Measurements from ENCODE around the gene ESYT2.
A peak's percentile ranks its signal among the peaks of the same experiment; 100 is the strongest.

Gene ESYT2

DNA sequence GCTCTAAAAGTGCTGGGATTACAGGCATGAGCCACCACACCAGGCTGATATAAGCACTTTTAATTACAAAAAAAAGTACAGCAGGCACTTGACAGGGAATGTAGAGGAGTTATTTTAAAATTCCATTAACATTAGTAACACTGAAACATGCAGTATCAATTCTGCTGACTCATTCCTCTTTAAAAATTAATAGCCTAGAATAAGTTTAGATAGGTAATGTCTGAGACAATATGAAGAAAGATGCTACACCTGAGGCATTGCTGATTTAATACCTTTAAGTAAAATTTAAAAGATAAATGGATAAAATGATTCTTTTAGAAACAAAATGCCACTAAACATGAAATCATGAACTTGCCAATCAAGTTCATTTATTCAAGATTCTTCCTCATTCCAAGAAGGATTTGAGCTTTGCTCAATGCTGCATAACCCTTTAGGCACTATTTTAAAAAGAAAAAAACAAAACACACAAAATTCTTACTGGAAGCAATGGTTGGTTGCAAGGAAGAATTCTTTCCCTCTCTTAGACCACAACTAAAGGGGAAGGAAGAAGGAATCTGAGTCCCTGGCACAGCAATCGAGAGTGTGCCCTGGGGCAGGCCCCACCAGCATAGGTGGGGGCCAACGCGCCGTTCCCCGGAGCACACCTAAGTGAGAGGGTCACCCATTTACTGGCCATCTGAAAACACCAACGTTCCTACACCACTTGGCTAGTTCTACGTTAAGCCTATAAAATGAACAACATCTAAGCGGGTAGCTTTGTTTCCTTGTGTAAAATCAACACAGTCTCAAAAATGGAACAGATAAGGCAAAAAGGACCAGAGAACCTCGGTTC, 26.6 kb downstream of the ESYT2 start:
- no peak for DNase-seq (ENCODE audit: low spot score)

DNA sequence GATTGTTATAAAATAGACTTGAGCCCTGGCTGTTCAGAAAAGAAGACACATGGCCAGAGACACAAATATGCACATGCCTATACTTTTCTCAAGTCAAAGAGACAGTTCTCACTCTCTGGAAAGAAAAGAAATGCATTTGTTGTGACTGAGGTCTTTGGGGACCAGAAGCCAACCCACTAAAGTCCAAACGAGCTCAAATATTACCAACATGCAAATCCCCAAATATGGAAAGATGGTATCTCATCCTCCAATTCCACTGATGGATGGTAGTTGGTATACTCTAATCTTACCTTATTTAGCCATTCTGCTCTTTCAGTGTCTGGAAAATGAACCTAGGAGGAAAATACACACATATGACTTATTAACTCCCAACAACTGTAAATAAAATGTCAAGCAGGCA, 30.6 kb downstream of the ESYT2 start:
- no peak for DNase-seq (ENCODE audit: low spot score)

DNA sequence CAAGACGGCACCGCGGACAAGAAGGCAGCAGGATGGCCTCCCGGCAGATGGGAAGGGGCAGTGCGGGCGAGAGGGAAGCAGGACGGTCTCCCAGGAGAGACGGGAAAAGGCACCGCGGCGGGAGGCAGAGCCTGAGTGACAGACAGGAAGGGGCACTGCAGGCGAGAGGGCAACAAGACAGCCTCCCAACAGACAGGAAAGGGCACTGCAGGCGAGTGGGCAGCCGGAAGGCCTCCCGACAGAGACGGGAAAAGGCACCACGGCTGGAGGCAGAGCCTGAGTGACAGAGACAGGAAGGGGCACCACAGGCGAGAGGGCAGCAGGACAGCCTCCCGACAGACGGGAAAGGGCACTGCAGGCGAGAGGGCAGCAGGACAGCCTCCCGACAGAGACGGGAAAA, 32.6 kb downstream of the ESYT2 start:
- no peak for DNase-seq (ENCODE audit: low spot score)

DNA sequence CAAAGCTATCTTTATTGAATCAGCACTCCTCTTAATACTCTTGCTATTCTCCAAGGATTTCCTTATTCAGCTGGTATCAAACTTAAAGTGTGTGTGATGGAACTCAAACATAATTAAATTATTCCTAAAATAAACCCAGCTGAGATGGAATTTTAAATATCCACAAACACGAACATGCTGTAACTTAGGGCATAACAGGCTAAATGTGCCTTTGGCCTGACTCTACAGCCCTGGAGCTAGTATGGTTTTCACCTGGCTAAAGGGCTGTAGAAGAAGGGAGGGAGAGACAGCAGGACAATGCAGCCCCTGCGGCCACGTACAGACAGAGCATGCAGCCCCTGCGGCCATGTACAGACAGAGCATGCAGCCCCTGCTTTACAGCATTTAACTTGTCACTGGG, 34.0 kb downstream of the ESYT2 start:
- no peak for DNase-seq (ENCODE audit: low spot score)

DNA sequence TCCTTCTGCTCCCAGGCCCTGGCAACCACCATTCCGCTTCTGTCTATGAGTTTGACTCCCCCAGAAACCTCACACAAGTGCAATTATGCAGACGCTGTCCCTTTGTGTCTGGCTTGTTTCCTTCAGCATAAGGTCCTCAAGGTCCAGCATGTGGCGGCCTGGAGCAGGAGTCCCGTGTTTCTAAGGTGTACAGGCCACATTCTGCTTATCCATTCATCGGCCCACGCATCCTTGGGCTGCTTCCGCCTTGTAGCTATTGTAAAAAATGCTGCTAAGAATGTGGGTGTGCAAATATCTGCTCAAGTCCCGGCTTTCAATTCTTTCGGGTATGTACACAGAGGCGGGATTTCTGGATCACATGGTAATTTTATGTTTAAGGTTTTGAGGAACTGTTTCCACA, 38.2 kb downstream of the ESYT2 start:
- DNase-seq (ENCODE audit: low spot score): no peak

DNA sequence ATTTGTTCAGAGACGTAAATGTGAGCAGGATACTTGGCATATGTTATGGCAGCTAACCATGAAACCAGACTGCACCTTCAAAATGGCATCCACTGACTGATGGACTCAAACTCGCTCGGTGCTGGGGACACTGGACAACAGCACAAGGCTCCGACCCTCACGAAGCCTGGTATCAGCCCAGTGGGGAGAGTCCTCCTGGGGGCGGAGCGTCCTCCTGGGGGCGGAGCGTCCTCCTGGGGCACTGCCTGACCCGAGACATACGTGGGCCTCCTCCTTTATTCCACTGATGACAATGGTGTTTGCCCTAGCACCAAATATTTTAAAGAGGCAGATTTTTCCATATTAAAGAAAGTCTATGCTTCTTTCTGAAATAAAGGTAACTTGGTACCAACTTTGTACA, 39.5 kb downstream of the ESYT2 start:
- DNase-seq (ENCODE audit: low spot score): no peak

DNA sequence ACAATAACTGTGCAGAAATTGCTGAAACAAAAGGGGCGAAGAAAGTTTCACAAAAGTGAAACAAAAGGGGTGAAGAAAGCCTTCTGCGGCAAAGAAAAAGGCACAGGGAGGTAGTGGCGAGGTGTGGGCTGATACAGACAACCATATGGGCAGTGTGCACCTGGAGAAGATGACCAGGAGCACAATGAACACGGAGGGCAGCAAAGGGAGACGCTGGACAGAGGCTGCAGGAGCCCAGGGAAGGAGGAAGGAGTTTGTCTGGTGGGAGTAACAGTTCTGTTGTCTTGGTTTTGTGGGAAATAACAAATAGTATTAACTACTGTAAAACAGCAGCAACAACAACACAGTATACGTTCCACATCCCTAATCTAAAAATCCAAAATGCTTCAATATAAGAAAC, 42.4 kb downstream of the ESYT2 start:
- DNase-seq (ENCODE audit: low spot score): no peak

DNA sequence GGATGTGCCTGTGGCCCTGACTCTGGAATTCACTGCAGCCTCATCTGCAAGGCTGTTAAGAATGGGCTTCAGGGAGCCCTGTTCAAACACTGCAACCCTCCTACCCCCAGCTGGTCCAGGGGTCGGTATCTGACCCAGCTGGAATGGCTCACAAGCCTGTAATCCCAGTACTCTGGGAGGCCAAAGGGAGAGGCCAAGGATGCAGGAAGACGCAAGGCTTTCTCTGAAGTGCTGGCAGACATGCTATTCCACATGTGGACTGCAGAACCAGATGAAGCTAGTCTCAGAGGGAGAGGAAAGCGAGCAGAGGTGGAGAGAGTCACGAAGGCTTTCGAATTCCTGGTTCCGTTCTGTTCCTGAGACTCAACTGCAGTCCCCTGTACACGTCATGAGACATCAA, 45.0 kb downstream of the ESYT2 start:
- DNase-seq (ENCODE audit: low spot score): no peak

DNA sequence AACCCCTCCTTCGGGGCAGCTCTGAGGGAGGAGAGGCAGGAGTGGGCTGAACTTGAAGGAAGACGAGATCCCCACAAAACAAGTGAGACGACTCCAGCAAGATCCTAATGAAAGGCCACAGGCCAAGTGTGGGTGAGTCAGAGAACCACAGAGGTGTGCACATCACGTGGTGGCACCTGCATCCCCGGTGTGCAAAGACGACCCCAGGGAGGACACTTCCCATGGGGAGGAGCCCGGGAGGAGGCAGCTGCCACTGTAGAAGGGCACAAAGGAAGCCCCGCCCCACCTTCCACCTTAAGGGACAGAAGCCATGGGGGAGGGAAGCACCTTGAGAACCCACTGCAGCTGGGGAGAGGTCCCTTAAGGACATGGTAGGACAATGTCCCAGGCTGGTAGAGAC, 45.7 kb downstream of the ESYT2 start:
- DNase-seq (ENCODE audit: low spot score): no peak

DNA sequence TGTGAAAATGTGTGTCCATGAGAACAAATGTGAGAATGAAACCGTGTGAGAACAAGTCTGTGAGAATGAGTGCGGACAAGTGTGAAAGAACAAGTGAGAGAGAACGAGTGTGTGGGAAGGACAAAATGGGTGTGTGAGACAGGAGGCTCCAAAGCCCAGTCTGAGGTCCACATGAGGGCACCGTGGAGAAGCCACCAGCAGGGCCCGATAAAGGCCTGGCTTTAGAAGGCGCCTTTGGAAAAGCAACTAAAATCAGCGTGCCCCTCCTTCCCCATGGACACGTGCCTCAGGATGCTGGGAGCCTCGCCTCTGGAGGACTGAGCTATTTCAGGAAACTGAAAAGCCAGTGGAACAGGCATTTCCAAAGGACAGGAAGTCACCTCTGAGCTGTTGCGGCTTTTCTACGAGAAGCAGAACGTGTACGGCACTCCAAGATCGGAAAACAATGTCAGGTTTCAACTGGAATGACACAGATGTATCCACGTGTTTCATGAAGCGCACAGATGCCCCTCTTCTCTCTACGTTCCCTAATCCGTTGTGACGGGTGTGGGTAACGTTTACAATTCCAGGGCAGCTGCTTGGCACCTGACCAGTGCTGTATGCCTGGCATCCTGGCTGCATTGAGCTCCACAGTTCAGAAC, 46.4 kb downstream of the ESYT2 start:
- DNase-seq (ENCODE audit: low spot score): no peak

DNA sequence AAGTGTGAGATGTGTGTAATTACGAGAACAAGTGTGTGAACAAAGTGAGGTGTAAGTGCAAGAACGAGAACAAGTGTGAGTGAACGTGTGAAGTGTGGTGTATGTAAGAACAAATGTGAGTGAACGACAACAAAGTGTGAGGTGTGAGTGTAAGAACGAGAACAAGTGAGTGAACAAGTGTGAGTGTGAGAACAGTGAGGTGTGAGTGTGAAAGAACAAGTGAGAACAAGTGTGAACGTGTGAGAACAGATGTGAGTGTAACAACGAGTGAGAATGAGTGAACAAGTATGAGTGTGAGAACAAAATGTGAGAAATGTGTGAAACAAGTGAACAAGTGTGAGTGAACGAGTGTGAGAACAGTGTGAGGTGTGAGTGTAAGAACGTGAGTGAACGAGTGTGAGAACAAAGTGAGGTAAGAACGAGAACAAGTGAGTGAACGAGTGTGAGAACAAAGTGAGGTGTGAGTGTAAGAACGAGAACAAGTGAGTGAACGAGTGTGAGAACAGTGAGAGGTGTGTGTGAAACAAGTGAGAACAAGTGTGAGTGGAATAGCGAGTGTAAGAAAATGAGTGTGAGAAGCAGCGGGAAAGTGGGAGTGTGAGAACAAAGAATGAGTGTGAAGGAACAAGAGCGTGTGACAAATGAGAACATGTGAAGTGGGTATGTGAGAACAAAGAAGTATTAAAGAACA, 47.2 kb downstream of the ESYT2 start:
- DNase-seq (ENCODE audit: low spot score): no peak

DNA sequence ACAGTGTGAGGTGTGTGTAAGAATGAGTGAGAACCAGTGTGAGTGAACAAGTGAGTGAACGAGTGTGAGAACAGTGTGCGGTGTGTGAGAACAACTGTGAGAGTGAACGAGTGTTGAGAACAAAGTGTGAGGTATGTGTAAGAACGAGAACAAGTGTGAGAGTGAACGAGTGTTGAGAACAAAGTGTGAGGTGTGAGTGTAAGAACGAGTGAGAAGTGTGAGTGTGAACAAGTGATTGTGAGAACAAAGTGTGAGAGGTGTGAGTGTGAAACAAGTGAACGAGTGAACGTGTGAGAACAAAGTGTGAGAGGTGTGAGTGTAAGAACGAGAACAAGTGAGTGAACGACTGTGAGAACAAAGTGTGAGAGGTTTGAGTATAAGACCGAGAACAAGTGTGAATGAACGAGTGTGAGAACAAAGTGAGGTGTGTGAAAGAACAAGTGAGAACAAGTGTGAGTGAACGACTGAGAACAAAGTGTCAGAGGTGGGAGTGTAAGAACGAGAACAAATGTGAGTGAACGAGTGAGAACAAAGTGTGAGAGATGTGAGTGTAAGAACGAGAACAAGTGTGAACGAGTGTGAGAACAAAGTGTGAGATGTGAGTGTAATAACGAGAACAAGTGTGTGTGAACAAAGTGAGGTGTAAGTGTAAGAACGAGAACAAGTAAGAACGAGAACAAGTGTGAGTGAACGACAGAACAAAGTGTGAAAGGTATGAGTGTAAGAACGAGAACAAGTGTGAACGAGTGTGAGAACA, 47.9 kb downstream of the ESYT2 start:
- DNase-seq (ENCODE audit: low spot score): no peak

DNA sequence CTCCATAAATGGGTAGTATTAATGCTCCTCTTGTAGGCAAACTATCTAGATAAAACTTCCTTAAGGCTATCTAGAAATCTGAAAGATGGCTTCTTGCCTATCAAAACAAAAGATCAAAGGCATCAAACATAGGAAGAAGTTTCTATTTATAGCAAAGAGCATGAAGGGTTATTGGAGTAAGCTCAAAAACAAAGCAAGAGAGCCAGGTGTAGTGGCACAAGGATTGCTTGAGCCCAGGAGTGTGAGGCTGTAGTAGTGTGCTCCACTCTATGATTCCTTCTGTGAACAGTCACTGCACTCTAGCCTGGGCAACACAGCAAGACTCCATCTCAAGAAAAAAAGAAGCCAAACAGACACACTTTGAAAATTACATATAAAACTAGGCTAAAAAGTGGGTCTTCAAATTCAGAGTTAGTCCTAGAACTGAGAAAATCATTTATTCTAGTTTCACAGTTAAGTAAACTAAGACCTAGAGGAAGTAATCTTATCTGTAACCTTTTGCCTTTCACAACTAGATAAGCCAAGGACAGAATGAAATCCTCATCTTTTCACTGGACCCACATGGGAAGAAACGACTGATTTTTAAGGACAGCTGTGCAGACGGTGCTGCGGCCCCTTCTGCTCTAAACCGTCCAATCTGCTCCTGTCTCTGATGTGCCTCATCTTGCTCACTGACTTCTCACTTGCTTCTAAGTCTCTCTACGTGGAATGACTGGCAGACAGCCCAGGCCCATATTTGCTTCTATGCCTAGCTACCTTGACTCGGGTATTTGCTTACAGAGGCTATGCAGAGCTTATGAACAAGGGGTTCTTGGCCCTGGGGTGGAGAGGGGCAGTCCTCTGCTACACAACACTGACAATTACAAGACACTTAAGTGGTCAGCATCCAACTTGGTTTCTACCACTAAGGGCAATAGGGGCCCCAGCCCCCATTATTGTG, 50.0 kb downstream of the ESYT2 start:
- DNase-seq (ENCODE audit: low spot score): no peak

DNA sequence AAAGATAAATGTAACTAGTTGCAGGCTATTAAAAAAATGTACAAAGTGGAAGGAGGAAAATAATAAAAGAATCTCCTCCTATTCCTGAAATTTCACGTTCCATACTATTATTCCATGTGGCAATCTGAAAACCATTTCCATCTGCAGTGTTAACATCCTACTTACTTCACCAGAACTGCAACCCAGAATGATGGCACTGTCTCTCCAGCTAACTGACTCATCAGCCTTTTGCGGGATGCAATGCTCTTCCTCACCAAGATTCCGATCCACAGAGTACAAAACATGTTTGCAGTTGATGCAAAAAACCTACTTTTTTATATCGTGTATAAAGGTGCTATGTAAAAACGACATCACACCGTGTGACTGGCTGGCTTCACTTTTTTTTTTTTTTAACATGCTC, 50.8 kb downstream of the ESYT2 start:
- peak; percentile 48 for DNase-seq (ENCODE audit: low spot score)

DNA sequence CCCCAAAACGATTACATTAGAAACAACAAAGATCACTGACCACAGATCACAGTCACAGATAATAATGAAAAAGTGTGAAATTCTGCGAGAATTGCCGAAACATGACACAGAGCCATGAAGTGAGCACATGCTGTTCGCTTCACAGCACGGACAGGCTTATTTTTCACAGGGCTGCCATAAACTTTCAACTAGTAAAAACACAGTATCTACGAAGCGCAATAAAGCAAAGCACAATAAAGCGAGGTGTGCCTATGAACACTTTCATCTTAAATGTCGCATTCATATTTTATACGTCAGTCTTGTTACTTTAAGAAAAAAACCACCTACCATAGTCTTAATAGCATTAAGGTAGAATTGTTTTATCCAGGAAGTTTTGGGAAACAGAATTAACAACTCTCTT, 51.5 kb downstream of the ESYT2 start:
- DNase-seq (ENCODE audit: low spot score): no peak

DNA sequence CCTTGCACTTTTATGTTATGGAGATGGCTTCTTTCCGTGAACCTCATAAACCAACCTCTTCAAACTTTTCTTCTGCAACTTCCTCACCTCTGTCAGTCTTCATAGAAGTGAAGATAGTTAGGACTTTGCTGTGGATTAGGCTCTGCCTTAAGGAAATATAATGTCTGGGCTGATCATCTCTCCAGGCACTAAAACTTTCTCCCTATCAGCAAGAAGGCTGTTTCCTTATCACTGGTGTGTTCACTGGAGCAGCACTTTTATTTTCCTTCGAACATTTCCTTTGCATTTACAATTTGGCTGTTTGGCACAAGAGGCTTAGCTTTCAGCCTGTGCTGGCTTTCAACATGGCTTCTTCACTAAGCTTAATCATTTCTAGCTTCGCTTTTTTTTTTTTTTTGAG, 52.8 kb downstream of the ESYT2 start:
- DNase-seq (ENCODE audit: low spot score): no peak

DNA sequence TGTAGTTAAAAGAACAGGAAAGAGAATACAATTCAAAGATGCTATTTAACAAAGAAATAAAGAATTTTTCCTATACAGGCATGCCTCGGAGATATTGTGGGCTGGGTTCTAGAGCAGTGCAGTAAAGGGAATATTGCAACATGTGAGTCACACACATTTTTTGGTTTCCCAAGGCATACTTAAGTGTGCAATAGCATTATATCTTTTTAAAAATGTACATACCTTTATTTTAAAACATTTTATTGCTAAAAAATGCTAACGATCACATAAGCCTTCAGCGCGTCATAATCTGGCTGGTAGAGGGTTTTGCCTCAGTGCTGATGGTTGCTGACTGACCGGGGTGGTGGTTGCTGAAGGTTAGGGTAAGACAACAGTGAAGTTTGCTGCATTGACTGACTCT, 54.4 kb downstream of the ESYT2 start:
- DNase-seq (ENCODE audit: low spot score): no peak

DNA sequence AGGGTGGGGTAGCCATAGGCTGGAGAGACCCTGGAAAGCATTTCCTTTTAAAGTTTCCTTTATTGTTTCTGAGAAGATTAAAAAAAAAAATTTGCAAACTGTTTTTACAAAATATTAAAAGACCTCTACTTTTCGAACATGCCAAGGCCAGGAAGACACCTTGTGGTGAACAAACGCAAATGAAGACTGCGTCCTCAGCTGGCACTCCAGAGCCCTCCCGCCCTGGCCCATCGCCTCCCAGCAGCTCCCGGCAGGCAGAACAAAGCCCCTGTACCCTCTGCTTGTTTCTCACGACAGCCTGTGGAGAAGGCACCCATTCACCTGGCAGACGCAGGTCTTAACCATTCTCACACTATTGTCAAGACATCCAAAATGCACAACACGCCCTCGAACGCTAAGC, 56.4 kb downstream of the ESYT2 start:
- DNase-seq (ENCODE audit: low spot score): no peak

DNA sequence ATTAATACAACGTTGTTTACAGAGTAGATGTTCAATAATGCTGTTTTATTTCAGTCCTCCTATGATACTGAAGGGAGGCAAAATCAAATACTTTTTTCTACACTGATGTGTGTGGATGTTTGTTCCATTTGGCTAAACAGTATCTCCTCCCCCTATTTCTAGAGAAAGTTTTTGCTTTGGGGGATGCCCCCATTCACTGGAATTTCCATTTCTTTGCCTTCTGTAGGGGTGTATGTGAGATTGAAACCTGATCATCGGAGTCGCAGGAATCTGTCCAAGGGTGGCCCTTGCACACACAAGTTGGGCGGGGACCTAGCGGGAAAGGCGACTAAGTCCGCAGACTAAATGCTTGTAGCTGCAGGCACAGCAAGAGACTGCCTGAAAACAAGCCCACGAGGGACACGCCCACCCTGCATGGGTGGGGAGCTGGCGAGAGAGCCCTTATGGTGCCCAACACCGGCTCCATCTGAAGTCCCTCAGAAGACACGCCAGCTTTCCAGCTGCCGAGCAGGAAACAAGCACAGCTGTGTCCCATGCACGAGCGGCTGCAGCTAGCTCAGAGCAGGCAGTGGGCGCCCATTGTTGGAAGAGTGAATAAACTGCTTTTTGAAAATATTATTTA, 58.0 kb downstream of the ESYT2 start:
- no peak for DNase-seq (ENCODE audit: low spot score)

DNA sequence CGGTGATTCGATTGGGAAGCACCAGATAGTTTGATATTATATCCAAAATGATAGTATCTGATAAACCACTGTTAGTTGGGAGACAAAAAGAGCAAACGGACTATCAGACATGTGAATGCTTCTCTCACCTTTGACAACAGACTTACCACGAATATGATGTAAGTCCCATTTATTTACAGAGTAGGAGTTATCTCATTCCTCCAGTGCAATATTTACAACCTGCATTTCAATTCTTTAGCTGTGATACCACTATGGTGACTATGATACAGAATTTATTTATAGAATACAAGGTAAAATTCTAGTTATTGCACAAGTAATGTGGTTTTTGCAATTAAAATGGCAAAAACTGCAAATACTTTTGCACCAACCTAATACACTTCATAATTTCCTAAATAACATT, 61.6 kb downstream of the ESYT2 start:
- no peak for DNase-seq (ENCODE audit: low spot score)
